Lower leg skin (tissue), 4 donors: ENCODE results near the gene FAM124B. TPM values are rescaled to one million over a fixed set of nuclear protein-coding genes. Genes with fewer than 3 reads are reported as not detected.

Experiments
- DNase-seq, 2 donors: peaks; one replicate each; pipeline ENCODE4 v3.0.0-alpha.2; 2019; ENCODE audit warnings: low spot score in 2 of 2
- H3K4me3 ChIP-seq: fragments of 200-600 bp; sonication (generic); 2 replicates; pipeline ENCODE4 v1.5.1; 2017; ENCODE audit warnings: mild to moderate bottlenecking, low read depth; ENCODE audit not compliant: poor library complexity, severe bottlenecking
- POLR2A ChIP-seq, 2 donors: fragments of 450-650 bp; IDR thresholded peaks; one replicate each; pipeline ENCODE4 v1.6.1; 2016 to 2017; ENCODE audit warnings: antibody characterized with exemption in 2 of 2, mild to moderate bottlenecking in 1 of 2, moderate library complexity in 1 of 2
- WGBS, 2 donors: methylation state at CpG; one replicate each; pipeline ENCODE4 v1.1.5; 2018; 5-methylcytosine and 5-hydroxymethylcytosine counted together
- intact Hi-C: fragments of 100-400 bp; cut with DNase I; formaldehyde crosslinking; loops from one replicate; pipeline ENCODE4 v1.15.0; 2023; ENCODE audit warnings: low total_unique reads
- total RNA-seq, 4 donors: library from RNA; depleted of rRNA; stranded (reverse); fragments of >200 nt; gene quantifications; one replicate each; pipeline ENCODE4 v1.1.0, GENCODE V29; 2016
- TF ChIP-seq, protein P1 (sequence below), 3 donors: fragments of 450-650 bp; IDR thresholded peaks; one replicate each; pipeline ENCODE4 v1.5.1; 2016; ENCODE audit warnings: antibody characterized with exemption in 3 of 3, mild to moderate bottlenecking in 3 of 3, moderate library complexity in 2 of 3

FAM124B gene
- total RNA-seq, 4 donors from 2014 or later = 0.55 to 3.9 (median 2.2) TPM

- WGBS, 2 donors = 70 to 76% methylated on average over 4 of the region's 4 CpGs
- DNase-seq = no peak
- intact Hi-C loops = no loop called here
- no peak for TF ChIP-seq POLR2A (IDR thresholded peaks at IDR 0.05)
- TF ChIP-seq, protein P1, sequence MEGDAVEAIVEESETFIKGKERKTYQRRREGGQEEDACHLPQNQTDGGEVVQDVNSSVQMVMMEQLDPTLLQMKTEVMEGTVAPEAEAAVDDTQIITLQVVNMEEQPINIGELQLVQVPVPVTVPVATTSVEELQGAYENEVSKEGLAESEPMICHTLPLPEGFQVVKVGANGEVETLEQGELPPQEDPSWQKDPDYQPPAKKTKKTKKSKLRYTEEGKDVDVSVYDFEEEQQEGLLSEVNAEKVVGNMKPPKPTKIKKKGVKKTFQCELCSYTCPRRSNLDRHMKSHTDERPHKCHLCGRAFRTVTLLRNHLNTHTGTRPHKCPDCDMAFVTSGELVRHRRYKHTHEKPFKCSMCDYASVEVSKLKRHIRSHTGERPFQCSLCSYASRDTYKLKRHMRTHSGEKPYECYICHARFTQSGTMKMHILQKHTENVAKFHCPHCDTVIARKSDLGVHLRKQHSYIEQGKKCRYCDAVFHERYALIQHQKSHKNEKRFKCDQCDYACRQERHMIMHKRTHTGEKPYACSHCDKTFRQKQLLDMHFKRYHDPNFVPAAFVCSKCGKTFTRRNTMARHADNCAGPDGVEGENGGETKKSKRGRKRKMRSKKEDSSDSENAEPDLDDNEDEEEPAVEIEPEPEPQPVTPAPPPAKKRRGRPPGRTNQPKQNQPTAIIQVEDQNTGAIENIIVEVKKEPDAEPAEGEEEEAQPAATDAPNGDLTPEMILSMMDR (IDR thresholded peaks at IDR 0.05) = no peak
- no peak overlapping the region for H3K4me3 ChIP-seq
These were observed 58.7 kb downstream of the FAM124B start for GRCh38 chr2:224343226-224343625.

GRCh38 chr2:224335991-224336390, 65.9 kb downstream of the FAM124B start:
- TF ChIP-seq, protein P1 (IDR thresholded peaks at IDR 0.05) = no peak
- no peak for TF ChIP-seq POLR2A (IDR thresholded peaks at IDR 0.05)
- no peak overlapping the region for H3K4me3 ChIP-seq
- WGBS, 2 donors = 34 to 52% methylated on average over 1 of the region's 1 CpG
- DNase-seq = no peak
- intact Hi-C loops = no loop called here

- DNase-seq = no peak
- no peak for TF ChIP-seq POLR2A (IDR thresholded peaks at IDR 0.05)
- TF ChIP-seq, protein P1 (IDR thresholded peaks at IDR 0.05) = no peak
- 65 to 95% methylated on average over 2 of the region's 2 CpGs for WGBS, 2 donors
- intact Hi-C loops = no loop called here
- no peak overlapping the region for H3K4me3 ChIP-seq
These were observed 67.2 kb downstream of the FAM124B start for GRCh38 chr2:224334726-224335125.

- no peak overlapping the region for H3K4me3 ChIP-seq
- no peak for DNase-seq
- WGBS, 2 donors = 70 to 72% methylated on average over 6 of the region's 6 CpGs
- TF ChIP-seq, protein P1 (IDR thresholded peaks at IDR 0.05) = no peak
- TF ChIP-seq POLR2A (IDR thresholded peaks at IDR 0.05) = no peak
- intact Hi-C loops = no loop called here
These were observed 68.0 kb downstream of the FAM124B start for GRCh38 chr2:224333726-224334482.

DNA sequence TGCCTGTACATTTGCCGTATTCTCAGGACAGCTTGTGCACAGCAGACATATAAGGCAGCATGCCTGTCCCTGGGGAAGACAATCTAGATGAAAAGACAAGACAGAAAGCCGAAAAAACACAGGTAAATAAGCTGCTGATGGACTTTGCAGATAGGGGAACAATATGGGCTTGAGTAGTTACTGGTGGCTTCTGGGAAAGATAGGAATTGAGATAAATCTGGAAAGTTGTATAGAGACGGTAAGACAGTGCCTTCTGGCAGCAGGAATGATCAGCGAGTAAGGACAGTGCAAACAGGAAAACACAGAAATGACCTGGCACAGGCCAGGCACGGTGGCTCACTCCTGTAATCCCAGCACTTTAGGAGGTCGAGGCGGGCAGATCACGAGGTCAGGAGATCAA, 70.2 kb downstream of the FAM124B start:
- TF ChIP-seq POLR2A (IDR thresholded peaks at IDR 0.05) = no peak
- TF ChIP-seq, protein P1 (IDR thresholded peaks at IDR 0.05) = no peak
- intact Hi-C loops = no loop called here
- DNase-seq = no peak
- no peak overlapping the region for H3K4me3 ChIP-seq
- 77 to 79% methylated on average over 8 of the region's 8 CpGs for WGBS, 2 donors

DNA sequence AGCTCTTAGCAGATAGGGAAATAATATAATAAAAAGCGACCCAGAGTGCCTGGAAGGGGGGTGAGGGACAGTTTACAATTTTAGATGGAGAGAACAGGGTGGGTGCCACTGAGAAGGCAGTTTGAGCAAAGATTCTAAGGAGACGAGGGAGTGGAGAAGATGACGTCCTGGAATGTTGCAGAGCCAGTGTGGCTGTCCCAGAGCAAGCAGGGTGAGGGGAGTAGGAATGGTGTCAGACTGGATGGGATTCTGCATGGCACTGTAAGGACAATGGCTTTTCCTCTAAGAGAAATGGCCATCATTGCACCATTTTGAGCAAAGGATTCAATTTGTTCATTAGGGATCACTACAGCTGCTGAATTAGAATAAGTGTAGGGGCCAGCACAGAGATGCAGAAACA, 73.1 kb downstream of the FAM124B start:
- intact Hi-C loops = no loop called here
- TF ChIP-seq POLR2A (IDR thresholded peaks at IDR 0.05) = no peak
- TF ChIP-seq, protein P1 (IDR thresholded peaks at IDR 0.05) = no peak
- 72 to 76% methylated on average over 3 of the region's 3 CpGs for WGBS, 2 donors
- no peak for DNase-seq
- H3K4me3 ChIP-seq = no peak overlapping the region
